ENCODE data around the gene SOX15. TPM values are rescaled to one million over a fixed set of nuclear protein-coding genes. Genes with fewer than 3 reads are reported as not detected.

Gene SOX15
- total RNA-seq, 1 experiment from 2014 or later, result 6.3 TPM

DNA sequence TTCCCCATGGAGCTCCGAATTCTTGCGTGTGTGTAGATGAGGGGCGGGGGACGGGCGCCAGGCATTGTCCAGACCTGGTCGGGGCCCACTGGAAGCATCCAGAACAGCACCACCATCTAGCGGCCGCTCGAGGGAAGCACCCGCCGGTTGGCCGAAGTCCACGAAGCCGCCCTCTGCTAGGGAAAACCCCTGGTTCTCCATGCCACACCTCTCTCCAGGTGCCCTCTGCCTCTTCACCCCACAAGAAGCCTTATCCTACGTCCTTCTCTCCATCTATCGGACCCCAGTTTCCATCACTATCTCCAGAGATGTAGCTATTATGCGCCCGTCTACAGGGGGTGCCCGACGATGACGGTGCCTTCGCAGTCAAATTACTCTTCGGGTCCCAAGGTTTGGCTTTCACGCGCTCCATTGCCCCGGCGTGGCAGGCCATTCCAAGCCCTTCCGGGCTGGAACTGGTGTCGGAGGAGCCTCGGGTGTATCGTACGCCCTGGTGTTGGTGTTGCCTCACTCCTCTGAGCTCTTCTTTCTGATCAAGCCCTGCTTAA, 28.8 kb downstream of the SOX15 start:
- peak; percentile 64 for ATAC-seq
- peak overlapping the region; percentile 95 for H3K4me3 ChIP-seq (ENCODE audit: low read length)
- no peaks in the 10 kb centered on the region for H4K20me1 ChIP-seq (ENCODE audit: low read length)
- peak overlapping the region; percentile 75 for H2AFZ ChIP-seq (ENCODE audit: low read length)
- no peaks in the 10 kb centered on the region for H3K9me2 ChIP-seq (replicated peaks; ENCODE audit: low read length)
- peaks cover 37% of the 10 kb centered on the region for H3K4me1 ChIP-seq (ENCODE audit: insufficient read depth, low read length)
- ChIA-PET POLR2A (ENCODE audit: unreplicated experiment) (interaction anchor here (0.5 to 0.6 kb wide), 2 partner anchors 21 to 126 kb away, joined by 3 read pairs; partner anchors contain the start of gene TMEM102), CTCF (interaction anchor here (1.0 to 1.6 kb wide), 6 partner anchors 30 to 127 kb away, joined by 3 to 8 read pairs (median 6); partner anchors contain the start of genes TMEM102, TP53 and WRAP53)
- DNase-seq, result peak; percentile 84
- no peaks in the 10 kb centered on the region for H3F3A ChIP-seq (ENCODE audit: low read length, unreplicated experiment)
- H3K9me3 ChIP-seq (ENCODE audit: low read length), result no peaks in the 10 kb centered on the region
- peak overlapping the region; percentile 98 for H3K9ac ChIP-seq (ENCODE audit: low read length)
- peak overlapping the region; percentile 73 for H3K27ac ChIP-seq (ENCODE audit: low read length)
- intact Hi-C loops (cut with micrococcal nuclease), result loop anchor here (1.0 kb wide), 1 partner anchor 47 kb away; no protein-coding TSS in a partner anchor
- H3K4me2 ChIP-seq (ENCODE audit: low read length), result peak overlapping the region; percentile 100
- H3K36me3 ChIP-seq (ENCODE audit: low read depth, low read length), result peaks cover 14% of the 10 kb centered on the region; the same call in 1 of the 2 replicates
- TF ChIP-seq EZH2 (IDR thresholded peaks at IDR 0.05; ENCODE audit: low read length, unreplicated experiment), result no peak
- TF ChIP-seq, protein P1, sequence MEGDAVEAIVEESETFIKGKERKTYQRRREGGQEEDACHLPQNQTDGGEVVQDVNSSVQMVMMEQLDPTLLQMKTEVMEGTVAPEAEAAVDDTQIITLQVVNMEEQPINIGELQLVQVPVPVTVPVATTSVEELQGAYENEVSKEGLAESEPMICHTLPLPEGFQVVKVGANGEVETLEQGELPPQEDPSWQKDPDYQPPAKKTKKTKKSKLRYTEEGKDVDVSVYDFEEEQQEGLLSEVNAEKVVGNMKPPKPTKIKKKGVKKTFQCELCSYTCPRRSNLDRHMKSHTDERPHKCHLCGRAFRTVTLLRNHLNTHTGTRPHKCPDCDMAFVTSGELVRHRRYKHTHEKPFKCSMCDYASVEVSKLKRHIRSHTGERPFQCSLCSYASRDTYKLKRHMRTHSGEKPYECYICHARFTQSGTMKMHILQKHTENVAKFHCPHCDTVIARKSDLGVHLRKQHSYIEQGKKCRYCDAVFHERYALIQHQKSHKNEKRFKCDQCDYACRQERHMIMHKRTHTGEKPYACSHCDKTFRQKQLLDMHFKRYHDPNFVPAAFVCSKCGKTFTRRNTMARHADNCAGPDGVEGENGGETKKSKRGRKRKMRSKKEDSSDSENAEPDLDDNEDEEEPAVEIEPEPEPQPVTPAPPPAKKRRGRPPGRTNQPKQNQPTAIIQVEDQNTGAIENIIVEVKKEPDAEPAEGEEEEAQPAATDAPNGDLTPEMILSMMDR (conservative IDR thresholded peaks at IDR 0.05; ENCODE audit: low read depth, low read length), result peak; percentile 64
- H3K79me2 ChIP-seq (ENCODE audit: low read length), result peaks cover 42% of the 10 kb centered on the region
- no peaks in the 10 kb centered on the region for H3K27me3 ChIP-seq (ENCODE audit: low read length)
- TSS peak; percentile 76 for BruUV-seq (replicated peaks)

DNA sequence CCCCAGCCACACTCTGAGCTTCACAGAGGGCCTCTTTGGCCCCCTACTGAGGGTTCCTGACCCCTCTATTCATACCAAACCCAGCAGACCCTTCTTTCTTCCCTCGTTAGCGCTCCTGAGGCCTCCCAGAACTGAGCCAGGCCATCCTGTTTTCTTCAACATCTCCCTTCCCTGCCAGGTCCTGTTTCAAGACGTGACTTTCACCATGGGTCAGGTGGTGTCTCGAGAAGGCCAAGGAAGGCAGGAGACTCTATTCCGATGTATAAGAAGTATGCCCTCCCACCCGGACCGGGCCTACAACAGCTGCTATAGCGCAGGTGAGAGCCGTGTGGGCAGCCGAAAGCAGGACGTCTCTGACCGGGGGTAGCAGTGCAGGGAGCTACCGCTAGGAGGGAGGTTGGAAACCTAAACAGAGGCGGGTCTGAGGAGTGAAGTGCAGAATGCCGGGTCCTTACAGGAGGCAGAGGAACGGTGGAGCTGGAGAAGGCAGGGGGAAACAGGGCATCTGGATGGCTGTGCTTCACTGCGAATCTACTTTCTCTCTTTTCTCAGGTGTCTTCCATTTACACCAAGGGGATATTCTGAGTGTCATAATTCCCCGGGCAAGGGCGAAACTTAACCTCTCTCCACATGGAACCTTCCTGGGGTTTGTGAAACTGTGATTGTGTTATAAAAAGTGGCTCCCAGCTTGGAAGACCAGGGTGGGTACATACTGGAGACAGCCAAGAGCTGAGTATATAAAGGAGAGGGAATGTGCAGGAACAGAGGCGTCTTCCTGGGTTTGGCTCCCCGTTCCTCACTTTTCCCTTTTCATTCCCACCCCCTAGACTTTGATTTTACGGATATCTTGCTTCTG, 29.5 kb downstream of the SOX15 start:
- Histone ChIP-seq H3F3A (ENCODE audit: low read length, unreplicated experiment) (no peaks in the 10 kb centered on the region), H3K9me3 (ENCODE audit: low read length) (no peaks in the 10 kb centered on the region), H2AFZ (ENCODE audit: low read length) (no peak overlapping the region; the same call in 1 of the 2 replicates), H3K4me3 (ENCODE audit: low read length) (peak overlapping the region; percentile 95), H3K9me2 (replicated peaks; ENCODE audit: low read length) (no peaks in the 10 kb centered on the region), H3K4me1 (ENCODE audit: insufficient read depth, low read length) (peaks cover 37% of the 10 kb centered on the region), H3K79me2 (ENCODE audit: low read length) (peaks cover 36% of the 10 kb centered on the region), H3K27me3 (ENCODE audit: low read length) (no peaks in the 10 kb centered on the region), H3K9ac (ENCODE audit: low read length) (peak overlapping the region; percentile 98), H3K4me2 (ENCODE audit: low read length) (peak overlapping the region; percentile 100), H3K36me3 (ENCODE audit: low read depth, low read length) (peaks cover 9% of the 10 kb centered on the region; the same call in 1 of the 2 replicates), H4K20me1 (ENCODE audit: low read length) (no peaks in the 10 kb centered on the region), H3K27ac (ENCODE audit: low read length) (no peak overlapping the region)
- intact Hi-C loops (cut with micrococcal nuclease), result loop anchor here (1.0 kb wide), 1 partner anchor 46 kb away; no protein-coding TSS in a partner anchor
- BruUV-seq (replicated peaks), result no TSS peak
- DNase-seq (peak; percentile 56), ATAC-seq (peak; percentile 57)
- POLR2A ChIA-PET (ENCODE audit: unreplicated experiment), result interaction anchor here (0.6 kb wide), 1 partner anchor 21 kb away, joined by 3 read pairs; no protein-coding TSS in a partner anchor
- no peak for TF ChIP-seq EZH2 (IDR thresholded peaks at IDR 0.05; ENCODE audit: low read length, unreplicated experiment)
- CTCF ChIA-PET, result interaction anchor here (0.7 to 1.6 kb wide), 9 partner anchors 23 to 178 kb away, joined by 3 to 8 read pairs (median 4); partner anchors contain the start of genes MPDU1, SAT2, TMEM102 and TP53

DNA sequence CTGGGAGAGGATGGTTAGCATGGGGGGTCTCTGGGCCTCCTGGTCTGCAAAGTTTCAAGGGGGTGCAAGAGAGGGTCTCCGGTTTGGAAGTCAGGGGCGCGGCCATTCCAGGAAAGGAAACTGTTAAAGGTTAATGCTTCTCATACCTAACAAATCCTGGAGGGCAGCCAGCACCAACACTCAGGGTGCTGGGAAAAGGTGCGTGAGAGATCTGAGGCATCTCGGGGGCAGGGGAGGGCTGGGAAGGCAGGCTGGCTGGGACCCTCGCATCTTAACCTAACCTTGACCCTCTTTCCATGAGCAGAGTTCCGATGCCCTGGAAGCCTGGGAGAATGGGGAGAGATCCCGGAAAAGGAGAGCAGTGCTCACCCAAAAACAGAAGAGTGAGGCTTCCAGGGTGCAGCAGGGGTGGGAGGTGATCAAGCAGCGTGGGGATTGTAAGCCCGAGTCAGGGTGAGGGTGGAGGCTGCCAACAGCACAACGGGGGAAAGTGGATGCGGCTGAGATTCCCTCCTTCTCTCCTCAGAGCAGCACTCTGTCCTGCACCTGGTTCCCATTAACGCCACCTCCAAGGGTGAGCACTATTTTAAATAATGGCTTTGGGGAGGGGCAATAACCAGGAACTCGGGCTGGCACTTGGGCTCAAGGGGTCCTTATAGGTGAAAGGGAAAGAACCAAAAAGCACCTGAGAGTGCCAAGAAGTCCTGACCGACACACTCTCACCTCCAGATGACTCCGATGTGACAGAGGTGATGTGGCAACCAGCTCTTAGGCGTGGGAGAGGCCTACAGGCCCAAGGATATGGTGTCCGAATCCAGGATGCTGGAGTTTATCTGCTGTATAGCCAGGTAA, 30.3 kb downstream of the SOX15 start:
- ATAC-seq (no peak), DNase-seq (no peak)
- ChIA-PET POLR2A (ENCODE audit: unreplicated experiment) (no interaction called here), CTCF (interaction anchor here (0.7 to 1.6 kb wide), 9 partner anchors 24 to 177 kb away, joined by 3 to 8 read pairs (median 4); partner anchors contain the start of genes MPDU1, SAT2, TMEM102 and TP53)
- Histone ChIP-seq H3K9me2 (replicated peaks; ENCODE audit: low read length) (no peaks in the 10 kb centered on the region), H4K20me1 (ENCODE audit: low read length) (no peaks in the 10 kb centered on the region), H3K9me3 (ENCODE audit: low read length) (no peaks in the 10 kb centered on the region), H3K27me3 (ENCODE audit: low read length) (no peaks in the 10 kb centered on the region), H3K4me3 (ENCODE audit: low read length) (no peak overlapping the region), H3F3A (ENCODE audit: low read length, unreplicated experiment) (no peaks in the 10 kb centered on the region), H3K9ac (ENCODE audit: low read length) (no peak overlapping the region), H2AFZ (ENCODE audit: low read length) (no peak overlapping the region; the same call in 1 of the 2 replicates), H3K4me1 (ENCODE audit: insufficient read depth, low read length) (peaks cover 37% of the 10 kb centered on the region), H3K36me3 (ENCODE audit: low read depth, low read length) (peaks cover 3% of the 10 kb centered on the region; the same call in 1 of the 2 replicates), H3K79me2 (ENCODE audit: low read length) (peaks cover 27% of the 10 kb centered on the region), H3K27ac (ENCODE audit: low read length) (no peak overlapping the region), H3K4me2 (ENCODE audit: low read length) (peak overlapping the region; percentile 100; the same call in 1 of the 2 replicates)
- BruUV-seq (replicated peaks), result no TSS peak
- TF ChIP-seq, protein P1 (conservative IDR thresholded peaks at IDR 0.05; ENCODE audit: low read depth, low read length), result no peak
- intact Hi-C loops (cut with micrococcal nuclease), result no loop called here
